Tibial nerve (tissue), 4 donors: ENCODE results near the gene AP3M1. TPM values are rescaled to one million over a fixed set of nuclear protein-coding genes. Genes with fewer than 3 reads are reported as not detected.
A peak's percentile ranks its signal among the peaks of the same experiment; 100 is the strongest.

Experiments
- DNase-seq, 2 donors: peaks; one replicate each; pipeline ENCODE4 v3.0.0-alpha.2; 2019; ENCODE audit warnings: low spot score in 2 of 2
- H3K27ac ChIP-seq, 4 donors: fragments of 200-600 bp; sonication (generic) in 3 of 4; one replicate each; pipeline ENCODE4 v1.5.1; 2017 to 2019; ENCODE audit warnings: mild to moderate bottlenecking in 1 of 4
- H3K27me3 ChIP-seq, 2 donors: fragments of 200-600 bp; sonication (generic) in 1 of 2; one replicate each; pipeline versions ENCODE4 v1.5.1 to v1.6.0; 2017 to 2019
- H3K36me3 ChIP-seq, 3 donors: fragments of 200-600 bp; sonication (generic); one replicate each; pipeline ENCODE4 v1.5.1; 2018 to 2019
- H3K4me1 ChIP-seq, 4 donors: fragments of 200-600 bp; sonication (generic) in 3 of 4; one replicate each; pipeline ENCODE4 v1.5.1; 2017 to 2019
- H3K4me3 ChIP-seq, 4 donors: fragments of 200-600 bp; sonication (generic) in 3 of 4; one replicate each; pipeline ENCODE4 v1.5.1; 2017 to 2019; ENCODE audit warnings: mild to moderate bottlenecking in 1 of 4, moderate library complexity in 1 of 4
- H3K9me3 ChIP-seq, 4 donors: fragments of 200-600 bp; sonication (generic) in 3 of 4; one replicate each; pipeline ENCODE4 v1.5.1; 2017 to 2019
- CTCF ChIP-seq, 5 experiments: fragments of 200-600 bp in 3 of 5; fragments of 450-650 bp in 2 of 5; sonication (generic) in 3 of 5; IDR thresholded peaks; one replicate each; pipeline ENCODE4 v1.5.1; 2016 to 2019; ENCODE audit warnings: antibody characterized with exemption in 5 of 5, mild to moderate bottlenecking in 3 of 5, moderate library complexity in 2 of 5
- EP300 ChIP-seq, 2 donors: sonication (generic); formaldehyde crosslinking; IDR thresholded peaks; one replicate each; pipeline ENCODE4 v1.6.1; 2017; ENCODE audit warnings: antibody characterized with exemption in 2 of 2, mild to moderate bottlenecking in 1 of 2
- POLR2A ChIP-seq, 2 donors: fragments of 450-650 bp; IDR thresholded peaks; one replicate each; pipeline ENCODE4 v1.6.1; 2017; ENCODE audit warnings: antibody characterized with exemption in 2 of 2, mild to moderate bottlenecking in 2 of 2, moderate library complexity in 2 of 2
- WGBS, 2 donors: methylation state at CpG; one replicate each; pipeline ENCODE4 v1.1.5; 2018; 5-methylcytosine and 5-hydroxymethylcytosine counted together
- total RNA-seq, 4 donors: library from RNA; depleted of rRNA; stranded (reverse); fragments of >200 nt; gene quantifications; one replicate each; pipeline ENCODE4 v1.1.0, GENCODE V29; 2016

The AP3M1 gene
- total RNA-seq, 4 donors from 2014 or later, result 15.3 to 20.9 (median 16.9) TPM

- peaks cover 0 to 75% (median 30%) of the 10 kb centered on the region in 4 donors for H3K4me1 ChIP-seq
- no peak for DNase-seq
- no peak for TF ChIP-seq POLR2A (IDR thresholded peaks at IDR 0.05)
- no peak for TF ChIP-seq CTCF (IDR thresholded peaks at IDR 0.05)
- TF ChIP-seq EP300 (IDR thresholded peaks at IDR 0.05), result no peak
- 53 to 56% methylated on average over 1 of the region's 1 CpG for WGBS, 2 donors
- H3K36me3 ChIP-seq, result peaks cover 0 to 23% (median 2%) of the 10 kb centered on the region in 3 donors
- no peaks in the 10 kb centered on the region for H3K27me3 ChIP-seq
- H3K9me3 ChIP-seq, result no peaks in the 10 kb centered on the region
- H3K27ac ChIP-seq, result peak overlapping the region in 1 of 4 donors; percentile 2
- H3K4me3 ChIP-seq, result no peak overlapping the region
Observed at GRCh38 chr10:74078037-74078436, 72.6 kb downstream of the AP3M1 start.

GRCh38 chr10:74077416-74077815, 73.2 kb downstream of the AP3M1 start:
- no peaks in the 10 kb centered on the region for H3K9me3 ChIP-seq
- WGBS, 2 donors, result 73 to 79% methylated on average over 4 of the region's 4 CpGs
- H3K27ac ChIP-seq, result peak overlapping the region in 1 of 4 donors; percentile 57
- no peak for DNase-seq
- TF ChIP-seq EP300 (IDR thresholded peaks at IDR 0.05), result no peak
- no peak for TF ChIP-seq CTCF (IDR thresholded peaks at IDR 0.05)
- no peak for TF ChIP-seq POLR2A (IDR thresholded peaks at IDR 0.05)
- H3K4me1 ChIP-seq, result peaks cover 0 to 78% (median 31%) of the 10 kb centered on the region in 4 donors
- H3K36me3 ChIP-seq, result peaks cover 0 to 20% (median 2%) of the 10 kb centered on the region in 3 donors
- no peak overlapping the region for H3K4me3 ChIP-seq
- H3K27me3 ChIP-seq, result no peaks in the 10 kb centered on the region

DNA sequence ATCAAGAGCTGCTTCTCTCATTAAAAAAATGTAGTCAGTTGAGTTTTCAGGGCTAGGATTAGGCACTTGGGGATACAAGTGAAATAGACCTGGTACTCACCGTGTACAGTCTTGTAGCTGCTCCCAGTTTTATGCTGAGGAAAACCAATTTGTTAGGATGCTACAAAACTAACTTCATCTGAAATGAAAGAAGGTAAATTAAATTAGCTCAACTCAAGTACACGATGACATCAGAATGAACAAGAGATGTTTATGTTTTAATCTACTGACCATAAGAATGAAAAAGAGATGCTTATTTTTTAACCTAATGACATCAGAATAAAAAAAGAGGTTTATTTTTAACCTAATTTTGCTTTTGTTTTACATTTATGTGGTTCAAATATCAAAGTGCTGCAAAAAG, 73.7 kb downstream of the AP3M1 start:
- Histone ChIP-seq H3K27me3 (no peaks in the 10 kb centered on the region), H3K27ac (peak overlapping the region in 1 of 4 donors; percentile 57), H3K9me3 (no peaks in the 10 kb centered on the region), H3K4me1 (peaks cover 0 to 77% (median 34%) of the 10 kb centered on the region in 4 donors), H3K4me3 (no peak overlapping the region), H3K36me3 (peaks cover 0 to 20% (median 2%) of the 10 kb centered on the region in 3 donors)
- TF ChIP-seq POLR2A (IDR thresholded peaks at IDR 0.05), result no peak
- TF ChIP-seq CTCF (IDR thresholded peaks at IDR 0.05), result no peak
- no peak for TF ChIP-seq EP300 (IDR thresholded peaks at IDR 0.05)
- 58 to 73% methylated on average over 2 of the region's 2 CpGs for WGBS, 2 donors
- no peak for DNase-seq

GRCh38 chr10:74075906-74076305, 74.7 kb downstream of the AP3M1 start:
- H3K27ac ChIP-seq, result peak overlapping the region in 1 of 4 donors; percentile 57
- TF ChIP-seq CTCF (IDR thresholded peaks at IDR 0.05), result no peak
- TF ChIP-seq POLR2A (IDR thresholded peaks at IDR 0.05), result no peak
- no peak for TF ChIP-seq EP300 (IDR thresholded peaks at IDR 0.05)
- H3K36me3 ChIP-seq, result peaks cover 0 to 20% (median 2%) of the 10 kb centered on the region in 3 donors

GRCh38 chr10:74072503-74072902, 78.1 kb downstream of the AP3M1 start:
- Histone ChIP-seq H3K4me1 (peaks cover 0 to 74% (median 33%) of the 10 kb centered on the region in 4 donors), H3K36me3 (peaks cover 0 to 20% (median 2%) of the 10 kb centered on the region in 3 donors), H3K4me3 (no peak overlapping the region), H3K27ac (peak overlapping the region in 2 of 4 donors; percentile 34 to 67), H3K9me3 (no peaks in the 10 kb centered on the region), H3K27me3 (no peaks in the 10 kb centered on the region)
- 38 to 42% methylated on average over 6 of the region's 6 CpGs for WGBS, 2 donors
- DNase-seq, result no peak
- TF ChIP-seq EP300 (IDR thresholded peaks at IDR 0.05) (no peak), POLR2A (IDR thresholded peaks at IDR 0.05) (no peak), CTCF (IDR thresholded peaks at IDR 0.05) (no peak)

More at GRCh38 chr10:74075906-74076305, 74.7 kb downstream of the AP3M1 start:
- WGBS, 2 donors, result 64 to 73% methylated on average over 5 of the region's 5 CpGs
- peaks cover 0 to 77% (median 35%) of the 10 kb centered on the region in 4 donors for H3K4me1 ChIP-seq
- H3K4me3 ChIP-seq, result no peak overlapping the region
- no peak for DNase-seq
- no peaks in the 10 kb centered on the region for H3K27me3 ChIP-seq
- no peaks in the 10 kb centered on the region for H3K9me3 ChIP-seq
